Measurements from ENCODE around the gene TTLL3. TPM values are rescaled to one million over a fixed set of nuclear protein-coding genes. Genes with fewer than 3 reads are reported as not detected.

TTLL3 gene
- total and polyA plus RNA-seq, 2 donors from 2014 or later = 27.5 to 61.0 TPM

DNA sequence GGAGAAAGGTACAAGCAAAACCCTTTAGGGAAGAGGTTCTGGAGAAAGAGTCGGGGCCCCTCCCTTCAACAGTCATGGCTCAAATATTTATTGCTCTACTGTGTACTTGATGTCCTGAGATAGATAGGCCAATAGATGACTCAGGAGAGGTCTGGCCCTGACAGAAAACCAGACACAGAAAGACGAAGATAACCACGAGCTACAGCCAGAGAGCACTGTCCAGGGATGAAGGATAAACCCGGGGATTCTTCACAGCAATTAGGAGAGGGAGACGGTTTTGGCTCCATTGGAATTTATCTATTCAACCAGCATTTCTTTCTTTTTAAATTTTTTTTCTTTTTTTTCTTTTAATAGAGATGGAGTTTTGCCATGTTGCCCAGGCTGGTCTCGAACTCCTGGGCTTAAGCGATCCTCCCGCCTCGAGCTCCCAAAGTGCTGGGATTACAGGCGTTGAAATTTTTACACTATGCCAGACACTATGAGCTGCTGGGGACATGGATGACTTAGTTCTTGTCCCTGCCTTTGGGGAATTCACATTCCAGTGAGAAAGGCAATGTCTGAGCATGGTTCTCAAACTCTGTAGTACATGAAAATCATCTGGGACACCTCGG, 74.6 kb downstream of the TTLL3 start:
- Histone ChIP-seq H3K36me3 (ENCODE audit: control insufficient read depth in 2 of 3, insufficient read depth in 3 of 3, low read length in 3 of 3) (no peaks in the 10 kb centered on the region), H3K27ac (ENCODE audit: low read depth in 2 of 2, low read length in 2 of 2) (no peak overlapping the region), H3K9me3 (ENCODE audit: control insufficient read depth in 2 of 3, insufficient read depth in 1 of 3, low read length in 3 of 3) (no peaks in the 10 kb centered on the region), H3K4me1 (ENCODE audit: control insufficient read depth in 2 of 3, insufficient read depth in 2 of 3, low read depth in 1 of 3, low read length in 3 of 3) (no peaks in the 10 kb centered on the region), H3K9ac (ENCODE audit: low read length in 3 of 3) (no peak overlapping the region), H3K27me3 (ENCODE audit: control insufficient read depth, insufficient read depth, low read length) (no peaks in the 10 kb centered on the region), H3K4me3 (ENCODE audit: low read length in 3 of 3) (no peak overlapping the region)
- FAIRE-seq = no peak
- TF ChIP-seq, protein P1, sequence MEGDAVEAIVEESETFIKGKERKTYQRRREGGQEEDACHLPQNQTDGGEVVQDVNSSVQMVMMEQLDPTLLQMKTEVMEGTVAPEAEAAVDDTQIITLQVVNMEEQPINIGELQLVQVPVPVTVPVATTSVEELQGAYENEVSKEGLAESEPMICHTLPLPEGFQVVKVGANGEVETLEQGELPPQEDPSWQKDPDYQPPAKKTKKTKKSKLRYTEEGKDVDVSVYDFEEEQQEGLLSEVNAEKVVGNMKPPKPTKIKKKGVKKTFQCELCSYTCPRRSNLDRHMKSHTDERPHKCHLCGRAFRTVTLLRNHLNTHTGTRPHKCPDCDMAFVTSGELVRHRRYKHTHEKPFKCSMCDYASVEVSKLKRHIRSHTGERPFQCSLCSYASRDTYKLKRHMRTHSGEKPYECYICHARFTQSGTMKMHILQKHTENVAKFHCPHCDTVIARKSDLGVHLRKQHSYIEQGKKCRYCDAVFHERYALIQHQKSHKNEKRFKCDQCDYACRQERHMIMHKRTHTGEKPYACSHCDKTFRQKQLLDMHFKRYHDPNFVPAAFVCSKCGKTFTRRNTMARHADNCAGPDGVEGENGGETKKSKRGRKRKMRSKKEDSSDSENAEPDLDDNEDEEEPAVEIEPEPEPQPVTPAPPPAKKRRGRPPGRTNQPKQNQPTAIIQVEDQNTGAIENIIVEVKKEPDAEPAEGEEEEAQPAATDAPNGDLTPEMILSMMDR (IDR thresholded peaks at IDR 0.05; ENCODE audit: borderline replicate concordance, extremely low read depth, insufficient read depth) = no peak
- intact Hi-C loops (cut with DNase I) = no loop called here
- DNase-seq = no peak

Other genes starting within 250 kb of the TTLL3 start
- 44.5 TPM for gene MTMR14, start 160.8 kb upstream of the TTLL3 start, total RNA-seq
- 28.0 TPM for gene MTMR14, start 160.8 kb upstream of the TTLL3 start, polyA plus RNA-seq (ENCODE audit: insufficient read depth, low read depth, low replicate concordance)
- gene CPNE9, start 106.4 kb upstream of the TTLL3 start, total RNA-seq = 0.16 TPM
- 0.19 TPM for gene CPNE9, start 106.4 kb upstream of the TTLL3 start, polyA plus RNA-seq (ENCODE audit: insufficient read depth, low read depth, low replicate concordance)
- gene BRPF1, start 78.5 kb upstream of the TTLL3 start, total RNA-seq = 22.4 TPM
- 6.2 TPM for gene BRPF1, start 78.5 kb upstream of the TTLL3 start, polyA plus RNA-seq (ENCODE audit: insufficient read depth, low read depth, low replicate concordance)
- gene OGG1, start 60.3 kb upstream of the TTLL3 start, total RNA-seq = 31.1 TPM
- 51.6 TPM for gene OGG1, start 60.3 kb upstream of the TTLL3 start, polyA plus RNA-seq (ENCODE audit: insufficient read depth, low read depth, low replicate concordance)
- 31.2 TPM for gene CAMK1, start 40.3 kb upstream of the TTLL3 start, total RNA-seq
- gene CAMK1, start 40.3 kb upstream of the TTLL3 start, polyA plus RNA-seq (ENCODE audit: insufficient read depth, low read depth, low replicate concordance) = 52.7 TPM
- gene TADA3, start 17.8 kb upstream of the TTLL3 start, total RNA-seq = 65.1 TPM
- 58.4 TPM for gene TADA3, start 17.8 kb upstream of the TTLL3 start, polyA plus RNA-seq (ENCODE audit: insufficient read depth, low read depth, low replicate concordance)
- 164 TPM for gene ARPC4, start 17.2 kb upstream of the TTLL3 start, total RNA-seq
- 138 TPM for gene ARPC4, start 17.2 kb upstream of the TTLL3 start, polyA plus RNA-seq (ENCODE audit: insufficient read depth, low read depth, low replicate concordance)
- gene RPUSD3, start 33.7 kb downstream of the TTLL3 start, total RNA-seq = 29.1 TPM
- 53.2 TPM for gene RPUSD3, start 33.7 kb downstream of the TTLL3 start, polyA plus RNA-seq (ENCODE audit: insufficient read depth, low read depth, low replicate concordance)
- gene CIDEC, start 70.0 kb downstream of the TTLL3 start, total RNA-seq = not detected
- not detected for gene CIDEC, start 70.0 kb downstream of the TTLL3 start, polyA plus RNA-seq (ENCODE audit: insufficient read depth, low read depth, low replicate concordance)
- 30.3 TPM for gene JAGN1, start 80.3 kb downstream of the TTLL3 start, total RNA-seq
- 55.3 TPM for gene JAGN1, start 80.3 kb downstream of the TTLL3 start, polyA plus RNA-seq (ENCODE audit: insufficient read depth, low read depth, low replicate concordance)
- gene IL17RE, start 92.6 kb downstream of the TTLL3 start, total RNA-seq = 8.5 TPM
- 7.5 TPM for gene IL17RE, start 92.6 kb downstream of the TTLL3 start, polyA plus RNA-seq (ENCODE audit: insufficient read depth, low read depth, low replicate concordance)
- gene IL17RC, start 106.8 kb downstream of the TTLL3 start, total RNA-seq = 27.5 TPM
- 31.5 TPM for gene IL17RC, start 106.8 kb downstream of the TTLL3 start, polyA plus RNA-seq (ENCODE audit: insufficient read depth, low read depth, low replicate concordance)
- 43.2 TPM for gene CRELD1, start 123.6 kb downstream of the TTLL3 start, total RNA-seq
- 56.7 TPM for gene CRELD1, start 123.6 kb downstream of the TTLL3 start, polyA plus RNA-seq (ENCODE audit: insufficient read depth, low read depth, low replicate concordance)
- 3.9 TPM for gene PRRT3, start 142.1 kb downstream of the TTLL3 start, total RNA-seq
- 3.6 TPM for gene PRRT3, start 142.1 kb downstream of the TTLL3 start, polyA plus RNA-seq (ENCODE audit: insufficient read depth, low read depth, low replicate concordance)
- gene EMC3, start 176.6 kb downstream of the TTLL3 start, total RNA-seq = 63.5 TPM
- gene EMC3, start 176.6 kb downstream of the TTLL3 start, polyA plus RNA-seq (ENCODE audit: insufficient read depth, low read depth, low replicate concordance) = 107 TPM
- 4.8 TPM for gene FANCD2, start 216.2 kb downstream of the TTLL3 start, total RNA-seq
- 0.86 TPM for gene FANCD2, start 216.2 kb downstream of the TTLL3 start, polyA plus RNA-seq (ENCODE audit: insufficient read depth, low read depth, low replicate concordance)

Measured in kidney (tissue), 14 donors.